ENCODE measurements around the gene SH3RF1.

DNA sequence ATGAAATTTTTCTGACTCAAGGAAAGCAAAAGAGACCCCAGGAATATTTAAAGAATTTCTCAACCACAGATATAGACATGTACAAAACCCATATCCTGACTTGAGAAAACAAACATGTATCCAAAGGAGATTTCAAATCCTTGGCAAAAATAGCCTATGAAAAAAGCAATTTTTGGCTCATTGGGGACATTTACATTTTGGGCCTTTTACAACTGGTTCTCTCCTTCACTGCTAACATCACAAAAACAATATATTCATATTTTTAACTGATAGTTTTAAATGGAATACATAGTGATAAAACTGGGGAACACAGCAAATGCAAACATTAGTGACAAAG lies 65.0 kb downstream of the SH3RF1 start:
- TF ChIP-seq, protein P1, sequence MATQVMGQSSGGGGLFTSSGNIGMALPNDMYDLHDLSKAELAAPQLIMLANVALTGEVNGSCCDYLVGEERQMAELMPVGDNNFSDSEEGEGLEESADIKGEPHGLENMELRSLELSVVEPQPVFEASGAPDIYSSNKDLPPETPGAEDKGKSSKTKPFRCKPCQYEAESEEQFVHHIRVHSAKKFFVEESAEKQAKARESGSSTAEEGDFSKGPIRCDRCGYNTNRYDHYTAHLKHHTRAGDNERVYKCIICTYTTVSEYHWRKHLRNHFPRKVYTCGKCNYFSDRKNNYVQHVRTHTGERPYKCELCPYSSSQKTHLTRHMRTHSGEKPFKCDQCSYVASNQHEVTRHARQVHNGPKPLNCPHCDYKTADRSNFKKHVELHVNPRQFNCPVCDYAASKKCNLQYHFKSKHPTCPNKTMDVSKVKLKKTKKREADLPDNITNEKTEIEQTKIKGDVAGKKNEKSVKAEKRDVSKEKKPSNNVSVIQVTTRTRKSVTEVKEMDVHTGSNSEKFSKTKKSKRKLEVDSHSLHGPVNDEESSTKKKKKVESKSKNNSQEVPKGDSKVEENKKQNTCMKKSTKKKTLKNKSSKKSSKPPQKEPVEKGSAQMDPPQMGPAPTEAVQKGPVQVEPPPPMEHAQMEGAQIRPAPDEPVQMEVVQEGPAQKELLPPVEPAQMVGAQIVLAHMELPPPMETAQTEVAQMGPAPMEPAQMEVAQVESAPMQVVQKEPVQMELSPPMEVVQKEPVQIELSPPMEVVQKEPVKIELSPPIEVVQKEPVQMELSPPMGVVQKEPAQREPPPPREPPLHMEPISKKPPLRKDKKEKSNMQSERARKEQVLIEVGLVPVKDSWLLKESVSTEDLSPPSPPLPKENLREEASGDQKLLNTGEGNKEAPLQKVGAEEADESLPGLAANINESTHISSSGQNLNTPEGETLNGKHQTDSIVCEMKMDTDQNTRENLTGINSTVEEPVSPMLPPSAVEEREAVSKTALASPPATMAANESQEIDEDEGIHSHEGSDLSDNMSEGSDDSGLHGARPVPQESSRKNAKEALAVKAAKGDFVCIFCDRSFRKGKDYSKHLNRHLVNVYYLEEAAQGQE (IDR thresholded peaks at IDR 0.05) = no peak
- no peak for TF ChIP-seq CTCF (IDR thresholded peaks at IDR 0.05; ENCODE audit: low read depth, low read length, missing input control)
- no peak for TF ChIP-seq MAX (IDR thresholded peaks at IDR 0.05)
- TF ChIP-seq JUND (IDR thresholded peaks at IDR 0.05) = no peak
- TF ChIP-seq RAD21 (IDR thresholded peaks at IDR 0.05) = no peak
- TF ChIP-seq GABPA (IDR thresholded peaks at IDR 0.05 in 1 of 2, conservative IDR thresholded peaks at IDR 0.05 in 1 of 2) = no peak
- TF ChIP-seq EGR1 (IDR thresholded peaks at IDR 0.05; ENCODE audit: low read depth in 2 of 2) = no peak
- no peak for TF ChIP-seq YY1 (IDR thresholded peaks at IDR 0.05)
- TF ChIP-seq TAF1 (conservative IDR thresholded peaks at IDR 0.05) = no peak
- no peak for TF ChIP-seq HNF4A (conservative IDR thresholded peaks at IDR 0.05)

All from liver (tissue), 3 donors.